ENCODE data around the gene CYGB. TPM values are rescaled to one million over a fixed set of nuclear protein-coding genes. Genes with fewer than 3 reads are reported as not detected.
"Not testable (repeated sequence)": the region's sequence is repeated elsewhere in the genome, so short reads cannot be mapped to it uniquely, and the experiment has no call there.

CYGB gene
- total RNA-seq, 1 experiment from 2014 or later = not detected

GRCh38 chr17:76534831-76535732, 2.4 kb downstream of the CYGB start:
- H3K9me2 ChIP-seq (replicated peaks; ENCODE audit: insufficient read depth, low read length) = no peaks in the 10 kb centered on the region
- no peak overlapping the region for H3K27ac ChIP-seq (ENCODE audit: low read length)
- no peaks in the 10 kb centered on the region for H3K79me2 ChIP-seq (ENCODE audit: low read length)
- no peaks in the 10 kb centered on the region for H3K9me3 ChIP-seq (ENCODE audit: low read length)
- no peaks in the 10 kb centered on the region for H4K20me1 ChIP-seq (ENCODE audit: insufficient read depth, low read depth, low read length)
- no peak for DNase-seq
- H2AFZ ChIP-seq (ENCODE audit: low read length) = no peak overlapping the region
- no peak overlapping the region for H3K9ac ChIP-seq (ENCODE audit: low read length)
- no peaks in the 10 kb centered on the region for H3K36me3 ChIP-seq (ENCODE audit: insufficient read depth, low read length)
- no peaks in the 10 kb centered on the region for H3K4me1 ChIP-seq (ENCODE audit: low read length)
- H3K27me3 ChIP-seq (ENCODE audit: low read length) = no peaks in the 10 kb centered on the region
- no peak overlapping the region for H3K4me3 ChIP-seq (ENCODE audit: low read length)
- no peak overlapping the region for H3K4me2 ChIP-seq (ENCODE audit: low read depth, low read length, poor library complexity, severe bottlenecking)

GRCh38 chr17:76533640-76534359, 3.7 kb downstream of the CYGB start:
- H3K9me2 ChIP-seq (replicated peaks; ENCODE audit: insufficient read depth, low read length); H3K9me3 ChIP-seq (ENCODE audit: low read length); H2AFZ ChIP-seq (ENCODE audit: low read length); H3K36me3 ChIP-seq (ENCODE audit: insufficient read depth, low read length); DNase-seq; H4K20me1 ChIP-seq (ENCODE audit: insufficient read depth, low read depth, low read length); H3K79me2 ChIP-seq (ENCODE audit: low read length); H3K27me3 ChIP-seq (ENCODE audit: low read length); H3K9ac ChIP-seq (ENCODE audit: low read length); H3K4me2 ChIP-seq (ENCODE audit: low read depth, low read length, poor library complexity, severe bottlenecking); H3K27ac ChIP-seq (ENCODE audit: low read length); H3K4me3 ChIP-seq (ENCODE audit: low read length): not testable (repeated sequence)
- H3K4me1 ChIP-seq (ENCODE audit: low read length) = peaks cover 11% of the 10 kb centered on the region

GRCh38 chr17:76532072-76532651, 5.3 kb downstream of the CYGB start:
- no peaks in the 10 kb centered on the region for H3K79me2 ChIP-seq (ENCODE audit: low read length)
- no peaks in the 10 kb centered on the region for H4K20me1 ChIP-seq (ENCODE audit: insufficient read depth, low read depth, low read length)
- peaks cover 26% of the 10 kb centered on the region for H3K4me1 ChIP-seq (ENCODE audit: low read length)
- no peaks in the 10 kb centered on the region for H3K27me3 ChIP-seq (ENCODE audit: low read length)
- H3K9ac ChIP-seq (ENCODE audit: low read length) = no peak overlapping the region
- H3K4me2 ChIP-seq (ENCODE audit: low read depth, low read length, poor library complexity, severe bottlenecking) = no peak overlapping the region
- H3K36me3 ChIP-seq (ENCODE audit: insufficient read depth, low read length) = no peaks in the 10 kb centered on the region
- H3K9me2 ChIP-seq (replicated peaks; ENCODE audit: insufficient read depth, low read length) = no peaks in the 10 kb centered on the region
- no peak for DNase-seq
- no peak overlapping the region for H2AFZ ChIP-seq (ENCODE audit: low read length)
- H3K4me3 ChIP-seq (ENCODE audit: low read length) = no peak overlapping the region
- no peaks in the 10 kb centered on the region for H3K9me3 ChIP-seq (ENCODE audit: low read length)
- no peak overlapping the region for H3K27ac ChIP-seq (ENCODE audit: low read length)

GRCh38 chr17:76531486-76532038, 5.9 kb downstream of the CYGB start:
- H4K20me1 ChIP-seq (ENCODE audit: insufficient read depth, low read depth, low read length) = no peaks in the 10 kb centered on the region
- DNase-seq = no peak

GRCh38 chr17:76530811-76531485, 6.6 kb downstream of the CYGB start:
- Histone ChIP-seq H3K36me3 (ENCODE audit: insufficient read depth, low read length) (no peaks in the 10 kb centered on the region), H3K4me2 (ENCODE audit: low read depth, low read length, poor library complexity, severe bottlenecking) (no peak overlapping the region), H3K9me3 (ENCODE audit: low read length) (no peaks in the 10 kb centered on the region), H3K79me2 (ENCODE audit: low read length) (no peaks in the 10 kb centered on the region), H4K20me1 (ENCODE audit: insufficient read depth, low read depth, low read length) (no peaks in the 10 kb centered on the region), H2AFZ (ENCODE audit: low read length) (no peak overlapping the region), H3K9me2 (replicated peaks; ENCODE audit: insufficient read depth, low read length) (no peaks in the 10 kb centered on the region), H3K27me3 (ENCODE audit: low read length) (no peaks in the 10 kb centered on the region), H3K4me3 (ENCODE audit: low read length) (no peak overlapping the region), H3K9ac (ENCODE audit: low read length) (no peak overlapping the region), H3K4me1 (ENCODE audit: low read length) (peaks cover 26% of the 10 kb centered on the region), H3K27ac (ENCODE audit: low read length) (no peak overlapping the region)
- DNase-seq = no peak

More at GRCh38 chr17:76531486-76532038, 5.9 kb downstream of the CYGB start:
- Histone ChIP-seq H3K4me2 (ENCODE audit: low read depth, low read length, poor library complexity, severe bottlenecking) (no peak overlapping the region), H3K9me2 (replicated peaks; ENCODE audit: insufficient read depth, low read length) (no peaks in the 10 kb centered on the region), H3K4me3 (ENCODE audit: low read length) (no peak overlapping the region), H3K36me3 (ENCODE audit: insufficient read depth, low read length) (no peaks in the 10 kb centered on the region), H3K27ac (ENCODE audit: low read length) (no peak overlapping the region), H2AFZ (ENCODE audit: low read length) (no peak overlapping the region), H3K9me3 (ENCODE audit: low read length) (no peaks in the 10 kb centered on the region), H3K4me1 (ENCODE audit: low read length) (peaks cover 26% of the 10 kb centered on the region), H3K27me3 (ENCODE audit: low read length) (no peaks in the 10 kb centered on the region), H3K79me2 (ENCODE audit: low read length) (no peaks in the 10 kb centered on the region), H3K9ac (ENCODE audit: low read length) (no peak overlapping the region)

GRCh38 chr17:76530095-76530723, 7.3 kb downstream of the CYGB start:
- Histone ChIP-seq H3K4me3 (ENCODE audit: low read length) (no peak overlapping the region), H3K36me3 (ENCODE audit: insufficient read depth, low read length) (no peaks in the 10 kb centered on the region), H3K4me1 (ENCODE audit: low read length) (peaks cover 26% of the 10 kb centered on the region), H3K9me3 (ENCODE audit: low read length) (no peaks in the 10 kb centered on the region), H4K20me1 (ENCODE audit: insufficient read depth, low read depth, low read length) (no peaks in the 10 kb centered on the region), H3K4me2 (ENCODE audit: low read depth, low read length, poor library complexity, severe bottlenecking) (no peak overlapping the region), H3K9ac (ENCODE audit: low read length) (no peak overlapping the region), H3K27me3 (ENCODE audit: low read length) (no peaks in the 10 kb centered on the region), H2AFZ (ENCODE audit: low read length) (no peak overlapping the region), H3K79me2 (ENCODE audit: low read length) (no peaks in the 10 kb centered on the region), H3K27ac (ENCODE audit: low read length) (no peak overlapping the region), H3K9me2 (replicated peaks; ENCODE audit: insufficient read depth, low read length) (no peaks in the 10 kb centered on the region)
- no peak for DNase-seq

GRCh38 chr17:76529224-76530094, 8.1 kb downstream of the CYGB start:
- DNase-seq = peak; percentile 49
- no peak overlapping the region for H3K27ac ChIP-seq (ENCODE audit: low read length)

More at GRCh38 chr17:76529224-76530094, 8.1 kb downstream of the CYGB start:
- H3K4me2 ChIP-seq (ENCODE audit: low read depth, low read length, poor library complexity, severe bottlenecking) = peak overlapping the region; percentile 78
- peak overlapping the region; percentile 77 for H3K9ac ChIP-seq (ENCODE audit: low read length)
- peak overlapping the region; percentile 67; the same call in 1 of the 2 replicates for H3K4me3 ChIP-seq (ENCODE audit: low read length)
- H4K20me1 ChIP-seq (ENCODE audit: insufficient read depth, low read depth, low read length) = no peaks in the 10 kb centered on the region
- no peaks in the 10 kb centered on the region for H3K27me3 ChIP-seq (ENCODE audit: low read length)
- peak overlapping the region; percentile 69; the same call in 1 of the 2 replicates for H2AFZ ChIP-seq (ENCODE audit: low read length)
- H3K9me2 ChIP-seq (replicated peaks; ENCODE audit: insufficient read depth, low read length) = no peaks in the 10 kb centered on the region
- no peaks in the 10 kb centered on the region for H3K9me3 ChIP-seq (ENCODE audit: low read length)
- H3K36me3 ChIP-seq (ENCODE audit: insufficient read depth, low read length) = no peaks in the 10 kb centered on the region
- H3K79me2 ChIP-seq (ENCODE audit: low read length) = no peaks in the 10 kb centered on the region
- peaks cover 26% of the 10 kb centered on the region for H3K4me1 ChIP-seq (ENCODE audit: low read length)

Measured in Karpas-422 (cell line).